GM03348 (cell line): ENCODE measurements around the gene SBSN.

Source experiments
- DNase-seq: peaks from one replicate; pipeline ENCODE4 v3.0.0; 2012; ENCODE audit warnings: low spot score

SBSN gene

DNA sequence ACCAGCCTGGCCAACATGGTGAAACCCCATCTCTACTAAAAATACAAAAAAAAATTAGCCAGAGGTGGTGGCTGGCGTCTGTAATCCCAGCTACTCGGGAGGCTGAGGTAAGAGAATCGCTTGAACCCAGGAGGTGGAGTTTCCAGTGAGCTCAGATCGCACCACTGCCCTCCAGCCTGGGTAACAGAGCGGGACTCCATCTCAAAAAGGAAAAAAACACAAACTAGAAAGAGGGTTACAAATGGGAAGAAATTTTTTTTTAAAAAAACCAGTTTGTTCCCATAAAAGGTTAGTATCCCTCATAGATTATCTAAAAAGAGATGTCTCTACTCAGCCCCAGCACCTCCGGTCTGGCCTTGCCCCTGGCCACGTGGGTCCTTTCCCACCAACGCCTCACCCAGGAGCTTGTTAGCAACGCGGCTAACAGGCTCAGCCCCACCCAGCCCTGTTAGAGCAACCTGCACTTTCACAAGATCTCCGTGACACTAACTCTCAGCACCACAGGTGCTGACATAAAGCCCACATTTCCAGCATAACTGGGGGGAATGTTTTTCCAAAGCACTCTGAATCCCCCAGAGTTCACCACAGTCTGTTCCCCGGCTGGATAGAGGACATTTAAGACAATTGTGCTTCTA lies 19.0 kb downstream of the SBSN start:
- no peak for DNase-seq

DNA sequence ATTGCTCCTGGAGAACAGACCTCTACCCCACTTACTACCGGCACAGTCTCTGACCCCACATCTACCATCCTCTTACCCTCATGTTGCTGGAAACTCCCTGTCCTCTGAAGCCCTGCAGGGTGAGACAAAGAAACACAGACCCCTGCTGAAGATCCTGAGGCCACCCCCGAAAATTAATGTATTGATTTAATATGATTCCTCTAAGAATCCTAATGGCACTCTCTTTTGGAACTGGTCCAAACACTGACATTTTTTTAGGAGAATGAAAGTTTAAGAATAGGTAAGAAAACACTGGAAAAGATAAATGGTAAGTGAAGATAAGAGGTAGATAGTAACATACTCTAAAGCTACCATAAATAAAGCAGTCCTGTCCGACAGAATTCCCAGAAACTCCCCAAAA lies 20.0 kb downstream of the SBSN start:
- DNase-seq, result no peak

DNA sequence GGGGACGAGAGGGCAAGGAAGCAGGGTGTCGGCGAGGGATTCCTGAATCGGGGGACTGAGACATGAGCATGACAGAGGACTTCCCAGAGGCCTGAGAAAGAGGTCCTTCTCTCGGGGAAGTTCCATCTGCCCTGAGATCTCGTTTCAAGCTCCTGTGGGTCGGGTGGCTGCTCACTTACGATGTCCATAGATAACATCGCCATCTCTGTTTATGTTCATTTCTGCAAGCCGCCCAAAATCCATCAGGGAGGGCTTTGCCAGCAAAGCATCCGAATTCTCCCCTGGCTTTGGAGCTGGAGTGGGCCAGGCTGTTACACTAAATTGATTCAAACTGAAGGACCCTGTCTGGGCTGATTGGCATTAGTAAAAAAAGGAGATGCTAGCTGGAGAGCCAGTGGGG lies 20.6 kb downstream of the SBSN start:
- no peak for DNase-seq

DNA sequence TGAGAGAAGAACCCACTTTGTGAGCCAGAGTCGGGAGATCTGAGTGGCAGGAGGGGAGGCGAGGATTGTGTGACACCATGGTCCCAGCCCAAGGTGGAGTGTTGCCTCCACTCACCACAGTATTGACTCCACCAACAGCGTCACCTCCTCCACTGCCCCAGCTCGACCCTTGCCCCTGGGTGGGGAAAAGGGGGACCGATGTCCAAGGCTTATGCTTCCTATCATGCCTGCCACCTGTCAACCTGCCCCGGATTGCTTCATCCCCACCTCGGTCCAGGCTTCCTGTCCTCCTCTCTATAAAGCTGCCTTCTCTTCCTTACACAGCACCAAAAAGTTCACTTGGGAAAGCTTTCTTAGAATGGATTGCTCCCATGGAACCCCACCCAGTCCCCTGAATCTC lies 22.1 kb downstream of the SBSN start:
- DNase-seq, result no peak

- no peak for DNase-seq
Measured at GRCh38 chr19:35502751-35503150, 25.4 kb downstream of the SBSN start.

GRCh38 chr19:35501684-35502083 lies 26.4 kb downstream of the SBSN start:
- DNase-seq, result no peak

DNA sequence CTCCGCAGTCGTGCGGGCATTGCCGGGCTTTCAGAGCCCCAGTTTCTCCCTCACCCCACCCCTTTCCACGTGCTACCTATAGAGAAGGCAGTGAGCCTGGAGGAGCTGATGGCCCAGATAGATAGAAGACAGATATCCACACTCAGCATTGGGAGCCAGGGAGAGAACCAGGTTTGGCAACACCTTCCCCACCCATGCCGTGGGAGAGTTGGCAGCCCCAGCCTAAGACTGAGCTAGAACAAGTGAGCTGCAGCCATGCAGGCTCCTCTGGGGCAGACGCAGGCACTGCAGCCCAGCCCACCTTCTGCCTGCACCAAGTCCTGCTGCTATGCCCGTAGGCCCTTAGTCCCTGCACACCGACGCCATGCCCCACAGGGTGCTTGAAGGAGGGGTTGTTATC lies 27.5 kb downstream of the SBSN start:
- no peak for DNase-seq

DNA sequence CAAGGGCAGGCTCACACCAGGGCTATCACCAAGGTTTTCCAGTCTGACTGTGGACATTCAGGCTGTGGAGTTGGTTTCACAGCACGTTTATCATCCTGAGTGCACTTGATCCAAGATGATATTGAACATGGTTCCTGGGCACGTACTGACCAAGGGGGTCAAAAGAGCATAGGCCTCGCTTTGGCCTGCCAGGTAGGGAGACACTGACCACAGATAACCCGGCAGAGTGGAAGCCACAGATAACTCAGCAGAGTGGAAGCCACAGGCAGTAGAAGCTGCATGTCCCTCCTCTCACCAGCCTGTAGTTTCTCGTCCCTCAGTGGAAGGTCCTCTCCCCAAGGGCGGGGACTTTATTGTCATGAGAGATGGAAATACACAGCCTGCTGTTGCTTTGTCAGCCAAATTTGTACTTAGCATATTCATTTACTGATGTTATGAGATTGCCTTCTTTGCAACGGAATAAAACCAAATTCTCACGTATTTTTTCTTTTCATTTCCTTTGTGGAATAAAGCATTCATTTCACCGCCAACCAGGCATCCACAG lies 29.1 kb downstream of the SBSN start:
- no peak for DNase-seq

DNA sequence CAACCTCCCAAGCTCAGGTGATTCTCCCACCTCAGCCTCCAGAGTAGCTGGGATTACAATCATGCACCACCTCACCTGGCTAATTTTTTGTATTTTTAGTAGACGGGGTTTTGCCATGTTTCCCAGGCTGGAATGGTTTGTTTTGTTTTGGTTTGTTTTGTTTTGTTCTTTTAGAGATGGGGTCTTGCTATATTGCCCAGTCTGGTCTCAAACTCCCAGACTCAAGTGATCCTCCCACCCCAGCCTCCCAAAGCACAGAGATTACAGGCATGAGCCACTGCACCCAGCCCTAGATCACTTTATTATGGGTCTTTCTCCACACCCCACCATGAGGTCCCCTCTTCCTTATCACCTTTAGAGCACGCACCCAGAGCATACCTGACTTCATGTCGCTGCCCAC lies 29.9 kb downstream of the SBSN start:
- no peak for DNase-seq

DNA sequence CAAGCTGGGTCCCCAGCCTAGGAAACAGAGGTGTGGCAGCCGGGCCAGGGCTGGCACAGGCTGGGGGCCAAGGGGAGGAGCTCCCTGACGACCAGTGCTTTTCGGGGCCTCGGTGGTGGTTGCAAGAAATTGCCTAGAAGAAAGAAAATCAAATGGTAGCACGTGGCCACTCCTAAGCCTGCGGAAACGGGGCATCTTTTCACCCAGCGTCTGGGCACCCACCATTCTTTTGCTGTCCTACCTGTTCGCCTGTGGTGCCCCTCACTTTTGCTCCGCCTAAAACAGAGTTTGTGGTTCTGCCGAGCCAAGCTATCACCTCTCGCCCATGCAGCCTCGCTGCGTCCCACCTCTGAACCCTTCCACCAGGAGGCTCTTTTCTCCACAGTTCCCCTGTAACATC lies 30.7 kb downstream of the SBSN start:
- DNase-seq, result no peak

GRCh38 chr19:35495107-35496064 lies 32.7 kb downstream of the SBSN start:
- DNase-seq, result peak; percentile 95

- no peak for DNase-seq
Measured at GRCh38 chr19:35493971-35494370, 34.1 kb downstream of the SBSN start.

- no peak for DNase-seq
Measured at GRCh38 chr19:35491836-35492360, 36.2 kb downstream of the SBSN start.

GRCh38 chr19:35490364-35490763 lies 37.7 kb downstream of the SBSN start, which contains the start of gene KRTDAP:
KRTDAP (minus strand) TSS chr19:35490464; CDS start chr19:35490442, 22 bp downstream.
- DNase-seq, result no peak

GRCh38 chr19:35488677-35489076 lies 39.4 kb downstream of the SBSN start:
- no peak for DNase-seq

- DNase-seq, result no peak
Measured at GRCh38 chr19:35487656-35488182, 40.4 kb downstream of the SBSN start.

- no peak for DNase-seq
Measured at GRCh38 chr19:35486268-35486708, 41.8 kb downstream of the SBSN start.

GRCh38 chr19:35484252-35485036 lies 43.7 kb downstream of the SBSN start:
- no peak for DNase-seq

DNA sequence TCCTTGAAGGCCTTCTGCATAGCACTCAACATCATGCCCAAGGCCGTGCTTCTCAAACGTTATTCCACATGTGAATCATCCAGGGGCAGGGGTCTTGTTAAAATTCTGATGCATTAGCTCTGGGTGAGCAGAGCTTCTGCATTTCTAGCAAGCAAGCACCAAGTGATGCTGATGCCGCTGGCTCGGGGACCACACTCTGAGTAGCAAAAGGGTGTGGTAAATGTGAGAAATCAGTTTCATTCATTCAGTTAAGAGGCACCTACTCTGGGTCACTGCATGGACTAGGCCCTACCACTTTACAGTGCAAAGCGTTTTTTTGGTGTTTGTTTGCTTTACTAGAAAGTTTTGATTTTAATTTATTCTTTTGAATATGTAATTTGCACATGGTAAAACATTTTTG lies 45.0 kb downstream of the SBSN start:
- DNase-seq, result no peak

GRCh38 chr19:35478794-35479677 lies 49.1 kb downstream of the SBSN start:
- DNase-seq, result no peak

GRCh38 chr19:35476149-35476548 lies 52.0 kb downstream of the SBSN start:
- DNase-seq, result no peak
